ENCODE data around the gene NRXN3.

DNA sequence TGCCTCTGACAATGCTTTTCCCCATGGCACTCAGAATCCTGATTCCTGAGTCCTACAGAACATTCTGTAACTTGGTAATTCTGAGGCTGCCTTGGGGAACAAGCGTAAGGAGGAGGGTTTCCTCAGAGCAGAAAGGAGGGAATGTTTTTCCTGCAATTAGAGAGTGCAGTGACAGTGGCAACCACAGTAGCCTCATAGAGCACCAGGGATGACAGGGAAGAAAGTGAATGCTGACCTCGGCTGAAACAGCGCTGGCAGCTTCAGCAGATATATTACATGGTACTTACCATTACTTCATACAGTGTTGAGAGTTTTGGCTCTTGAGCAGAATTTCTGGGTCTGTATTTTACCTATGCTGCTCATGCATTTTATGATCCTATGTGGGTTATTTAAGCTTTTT is 757.1 kb downstream of the NRXN3 start:
- TF ChIP-seq, protein P1, sequence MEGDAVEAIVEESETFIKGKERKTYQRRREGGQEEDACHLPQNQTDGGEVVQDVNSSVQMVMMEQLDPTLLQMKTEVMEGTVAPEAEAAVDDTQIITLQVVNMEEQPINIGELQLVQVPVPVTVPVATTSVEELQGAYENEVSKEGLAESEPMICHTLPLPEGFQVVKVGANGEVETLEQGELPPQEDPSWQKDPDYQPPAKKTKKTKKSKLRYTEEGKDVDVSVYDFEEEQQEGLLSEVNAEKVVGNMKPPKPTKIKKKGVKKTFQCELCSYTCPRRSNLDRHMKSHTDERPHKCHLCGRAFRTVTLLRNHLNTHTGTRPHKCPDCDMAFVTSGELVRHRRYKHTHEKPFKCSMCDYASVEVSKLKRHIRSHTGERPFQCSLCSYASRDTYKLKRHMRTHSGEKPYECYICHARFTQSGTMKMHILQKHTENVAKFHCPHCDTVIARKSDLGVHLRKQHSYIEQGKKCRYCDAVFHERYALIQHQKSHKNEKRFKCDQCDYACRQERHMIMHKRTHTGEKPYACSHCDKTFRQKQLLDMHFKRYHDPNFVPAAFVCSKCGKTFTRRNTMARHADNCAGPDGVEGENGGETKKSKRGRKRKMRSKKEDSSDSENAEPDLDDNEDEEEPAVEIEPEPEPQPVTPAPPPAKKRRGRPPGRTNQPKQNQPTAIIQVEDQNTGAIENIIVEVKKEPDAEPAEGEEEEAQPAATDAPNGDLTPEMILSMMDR (conservative IDR thresholded peaks at IDR 0.05) = no peak
- no peak for TF ChIP-seq EZH2 (IDR thresholded peaks at IDR 0.05; ENCODE audit: low read depth)

All from PC-9 (cell line).